Neuronal stem cell (in vitro differentiated cells): ENCODE results near the gene STAT3.

ENCODE experiments used
- DNase-seq: peaks from one replicate; pipeline ENCODE4 v3.0.0-alpha.2; 2013; ENCODE audit warnings: low spot score
- H2AFZ ChIP-seq: one replicate; pipeline ENCODE4 v1.6.1; 2013; ENCODE audit warnings: mild to moderate bottlenecking, low read length, inconsistent platforms
- H2AK5ac ChIP-seq: 2 replicates; pipeline ENCODE4 v1.6.1; 2013; ENCODE audit warnings: low read depth, mild to moderate bottlenecking, inconsistent platforms, low read length, moderate library complexity, mixed read lengths
- H2BK120ac ChIP-seq: 2 replicates; pipeline ENCODE4 v1.6.1; 2013; ENCODE audit warnings: low read depth, mild to moderate bottlenecking, inconsistent platforms, low read length, moderate library complexity, mixed read lengths
- H2BK12ac ChIP-seq: one replicate; pipeline ENCODE4 v1.6.1; 2013; ENCODE audit warnings: low read length, inconsistent platforms
- H2BK15ac ChIP-seq: 2 replicates; pipeline ENCODE4 v1.6.1; 2013; ENCODE audit warnings: mild to moderate bottlenecking, low read length, inconsistent platforms, mixed read lengths
- H2BK5ac ChIP-seq: one replicate; pipeline ENCODE4 v1.6.1; 2013; ENCODE audit warnings: inconsistent platforms, mild to moderate bottlenecking, low read length, moderate library complexity
- H3K14ac ChIP-seq: one replicate; pipeline ENCODE4 v1.6.1; 2013; ENCODE audit warnings: low read length, inconsistent platforms
- H3K18ac ChIP-seq: 2 replicates; pipeline ENCODE4 v1.6.1; 2013; ENCODE audit warnings: low read length, inconsistent platforms
- H3K23ac ChIP-seq: 2 replicates; pipeline ENCODE4 v1.6.1; 2013; ENCODE audit warnings: low read depth, mild to moderate bottlenecking, mixed read lengths, low read length, inconsistent platforms; ENCODE audit not compliant: poor library complexity
- H3K27ac ChIP-seq: replicated peaks from 3 replicates; pipeline ENCODE4 v1.5.1; 2013; ENCODE audit warnings: low read length, inconsistent platforms
- H3K27me3 ChIP-seq, 3 experiments: 2 replicates each; pipeline ENCODE4 v1.6.1; 2013; ENCODE audit warnings: low read length in 3 of 3, mild to moderate bottlenecking in 2 of 3, inconsistent platforms in 1 of 3, low read depth in 1 of 3, mixed read lengths in 1 of 3, moderate library complexity in 1 of 3; ENCODE audit not compliant: control insufficient read depth in 3 of 3, insufficient read depth in 3 of 3
- H3K36me3 ChIP-seq, 2 donors: replicated peaks in 1 of 2; 2 replicates each; pipeline ENCODE4 v1.6.1; 2013; ENCODE audit warnings: low read length in 2 of 2; ENCODE audit not compliant: control insufficient read depth in 2 of 2, insufficient read depth in 2 of 2
- H3K4ac ChIP-seq: 2 replicates; pipeline ENCODE4 v1.6.1; 2013; ENCODE audit warnings: inconsistent platforms, mild to moderate bottlenecking, low read length, moderate library complexity
- H3K4me1 ChIP-seq, 2 donors: 1 replicate in 1 of 2; 2 replicates in 1 of 2; pipeline ENCODE4 v1.6.1; 2013; ENCODE audit warnings: low read length in 2 of 2, low read depth in 1 of 2; ENCODE audit not compliant: control insufficient read depth in 2 of 2, insufficient read depth in 1 of 2
- H3K4me2 ChIP-seq: one replicate; pipeline ENCODE4 v1.6.1; 2013; ENCODE audit warnings: mild to moderate bottlenecking, low read length, inconsistent platforms; ENCODE audit not compliant: insufficient read depth, poor library complexity, severe bottlenecking
- H3K4me3 ChIP-seq, 2 donors: 2 replicates each; pipeline ENCODE4 v1.5.1; 2013; ENCODE audit warnings: low read length in 2 of 2, mild to moderate bottlenecking in 2 of 2, inconsistent platforms in 1 of 2, moderate library complexity in 1 of 2
- H3K79me1 ChIP-seq: one replicate; pipeline ENCODE4 v1.6.1; 2013; ENCODE audit warnings: low read depth, mild to moderate bottlenecking, inconsistent platforms, low read length, moderate library complexity
- H3K9ac ChIP-seq: one replicate; pipeline ENCODE4 v1.6.1; 2013; ENCODE audit warnings: mild to moderate bottlenecking, low read depth, low read length, inconsistent platforms; ENCODE audit not compliant: poor library complexity
- H3K9me3 ChIP-seq, 2 donors: replicated peaks in 1 of 2; 2 replicates each; pipeline versions ENCODE3 to v1.6.1; 2013; ENCODE audit warnings: low read length in 2 of 2, mild to moderate bottlenecking in 2 of 2, inconsistent platforms in 1 of 2, low read depth in 1 of 2, mixed read lengths in 1 of 2, moderate library complexity in 1 of 2; ENCODE audit not compliant: control insufficient read depth in 2 of 2, insufficient read depth in 1 of 2
- H4K8ac ChIP-seq: one replicate; pipeline ENCODE4 v1.6.1; 2013; ENCODE audit warnings: low read depth, mild to moderate bottlenecking, inconsistent platforms, low read length, moderate library complexity
- H4K91ac ChIP-seq: one replicate; pipeline ENCODE4 v1.6.1; 2013; ENCODE audit warnings: low read length, low read depth, mild to moderate bottlenecking, inconsistent platforms; ENCODE audit not compliant: poor library complexity
- WGBS, 2 donors: extraction: QIAGEN DNeasy Blood & Tissue Kit; methylation state at CpG; one replicate each; pipeline ENCODE4 v1.1.7; 2013; ENCODE audit warnings: missing lambda C conversion rate in 2 of 2, mixed read lengths in 1 of 2; ENCODE audit not compliant: insufficient read length in 2 of 2, insufficient replicate concordance in 1 of 2; ENCODE audit errors: extremely low coverage in 2 of 2; 5-methylcytosine and 5-hydroxymethylcytosine counted together

The STAT3 gene

GRCh38 chr17:42317266-42317845 lies 70.9 kb downstream of the STAT3 start:
- peaks cover 26 to 97% of the 10 kb centered on the region in 2 donors for H3K36me3 ChIP-seq
- H2AFZ ChIP-seq = no peak overlapping the region
- H2BK15ac ChIP-seq = no peak overlapping the region
- no peak overlapping the region for H2AK5ac ChIP-seq
- no peak overlapping the region for H2BK12ac ChIP-seq
- H3K23ac ChIP-seq = no peak overlapping the region
- no peak overlapping the region for H3K4me3 ChIP-seq
- H3K27me3 ChIP-seq = no peaks in the 10 kb centered on the region
- no peak overlapping the region for H3K14ac ChIP-seq
- H3K4ac ChIP-seq = no peak overlapping the region
- no peaks in the 10 kb centered on the region for H3K79me1 ChIP-seq
- no peak for DNase-seq
- H3K4me2 ChIP-seq = no peak overlapping the region
- no peak overlapping the region for H3K18ac ChIP-seq
- H3K9me3 ChIP-seq = no peaks in the 10 kb centered on the region
- H4K91ac ChIP-seq = no peak overlapping the region
- WGBS, 2 donors = no CpG with 5 or more reads among the region's 5 CpGs
- no peak overlapping the region for H2BK5ac ChIP-seq
- H3K27ac ChIP-seq = no peak overlapping the region
- peaks cover 3 to 8% of the 10 kb centered on the region in 2 donors for H3K4me1 ChIP-seq
- H2BK120ac ChIP-seq = no peak overlapping the region
- no peak overlapping the region for H3K9ac ChIP-seq
- H4K8ac ChIP-seq = no peak overlapping the region

- Histone ChIP-seq H3K27ac (no peak overlapping the region), H2AK5ac (no peak overlapping the region), H3K27me3 (no peaks in the 10 kb centered on the region), H3K4me1 (peaks cover 6 to 8% of the 10 kb centered on the region in 2 donors), H3K79me1 (no peaks in the 10 kb centered on the region), H3K9ac (no peak overlapping the region), H3K14ac (no peak overlapping the region), H2BK5ac (no peak overlapping the region), H2AFZ (no peak overlapping the region), H3K18ac (no peak overlapping the region), H3K4me3 (no peak overlapping the region), H2BK120ac (no peak overlapping the region), H2BK12ac (no peak overlapping the region), H3K4ac (no peak overlapping the region), H3K9me3 (no peaks in the 10 kb centered on the region), H4K8ac (no peak overlapping the region), H3K23ac (no peak overlapping the region), H3K4me2 (no peak overlapping the region), H2BK15ac (no peak overlapping the region), H3K36me3 (peaks cover 22 to 97% of the 10 kb centered on the region in 2 donors), H4K91ac (no peak overlapping the region)
- WGBS, 2 donors = no CpG with 5 or more reads among the region's 4 CpGs
- no peak for DNase-seq
These were observed 71.5 kb downstream of the STAT3 start for GRCh38 chr17:42316755-42317154.

GRCh38 chr17:42315402-42316156 lies 72.7 kb downstream of the STAT3 start:
- Histone ChIP-seq H3K4me2 (no peak overlapping the region), H3K27me3 (no peaks in the 10 kb centered on the region), H2AK5ac (no peak overlapping the region), H3K79me1 (no peaks in the 10 kb centered on the region), H3K18ac (no peak overlapping the region), H3K4me3 (no peak overlapping the region), H3K36me3 (peaks cover 20 to 97% of the 10 kb centered on the region in 2 donors), H3K23ac (no peak overlapping the region), H2BK120ac (no peak overlapping the region), H3K27ac (no peak overlapping the region), H3K9ac (no peak overlapping the region), H4K91ac (no peak overlapping the region), H2BK5ac (no peak overlapping the region), H3K4ac (no peak overlapping the region), H3K9me3 (no peaks in the 10 kb centered on the region), H2BK12ac (no peak overlapping the region), H2BK15ac (no peak overlapping the region), H2AFZ (no peak overlapping the region), H3K4me1 (peaks cover 13 to 19% of the 10 kb centered on the region in 2 donors), H3K14ac (no peak overlapping the region), H4K8ac (no peak overlapping the region)
- DNase-seq = no peak
- no CpG with 5 or more reads among the region's 10 CpGs for WGBS, 2 donors

- no peak overlapping the region for H2BK5ac ChIP-seq
- H3K36me3 ChIP-seq = peaks cover 15 to 87% of the 10 kb centered on the region in 2 donors
- no peak overlapping the region for H4K91ac ChIP-seq
- no peak overlapping the region for H3K9ac ChIP-seq
- no peak overlapping the region for H3K23ac ChIP-seq
- H3K14ac ChIP-seq = no peak overlapping the region
- no peak overlapping the region for H2BK120ac ChIP-seq
- H3K4me1 ChIP-seq = peaks cover 16 to 21% of the 10 kb centered on the region in 2 donors
- no peaks in the 10 kb centered on the region for H3K27me3 ChIP-seq
- H2BK12ac ChIP-seq = no peak overlapping the region
- H2AK5ac ChIP-seq = no peak overlapping the region
- no peak overlapping the region for H2BK15ac ChIP-seq
- no peak overlapping the region for H3K4ac ChIP-seq
- H3K9me3 ChIP-seq = no peaks in the 10 kb centered on the region
- no peaks in the 10 kb centered on the region for H3K79me1 ChIP-seq
- H3K4me2 ChIP-seq = no peak overlapping the region
- H4K8ac ChIP-seq = no peak overlapping the region
- H3K4me3 ChIP-seq = no peak overlapping the region
- no peak overlapping the region for H3K18ac ChIP-seq
- no peak overlapping the region for H3K27ac ChIP-seq
- no peak overlapping the region for H2AFZ ChIP-seq
- DNase-seq = no peak
- WGBS, 2 donors = no CpG with 5 or more reads among the region's 14 CpGs
These were observed 74.3 kb downstream of the STAT3 start for GRCh38 chr17:42313773-42314566.
